Neural cell (in vitro differentiated cells): ENCODE results near the gene NFXL1.

Experiments
- EP300 ChIP-seq: fragments of 450-650 bp; conservative IDR thresholded peaks from 2 replicates; pipeline ENCODE4 v1.6.1; 2014; ENCODE audit warnings: antibody characterized with exemption, mild to moderate bottlenecking, moderate library complexity; ENCODE audit not compliant: poor library complexity, severe bottlenecking
- EZH2 ChIP-seq: fragments of 200-600, 300-800 bp; shearing (Covaris generic), sonication (generic); IDR thresholded peaks from 2 replicates; pipeline ENCODE4 v1.6.1; 2014; ENCODE audit warnings: antibody characterized with exemption, low read length, borderline replicate concordance, mild to moderate bottlenecking; ENCODE audit not compliant: insufficient read depth, poor library complexity, severe bottlenecking
- POLR2AphosphoS5 ChIP-seq: IDR thresholded peaks from 2 replicates; pipeline ENCODE4 v1.6.1; 2012
- TAF1 ChIP-seq: IDR thresholded peaks from 2 replicates; pipeline ENCODE4 v1.6.1; 2012; ENCODE audit warnings: low read depth
- TF ChIP-seq, protein P1 (sequence below): fragments of 450-650 bp; IDR thresholded peaks from 2 replicates; pipeline ENCODE4 v1.5.1; 2014; ENCODE audit warnings: antibody characterized with exemption, mild to moderate bottlenecking, moderate library complexity; ENCODE audit not compliant: poor library complexity, severe bottlenecking
- TF ChIP-seq, protein P2 (sequence below): IDR thresholded peaks from 2 replicates; pipeline ENCODE4 v1.6.1; 2012; ENCODE audit warnings: borderline replicate concordance

DNA sequence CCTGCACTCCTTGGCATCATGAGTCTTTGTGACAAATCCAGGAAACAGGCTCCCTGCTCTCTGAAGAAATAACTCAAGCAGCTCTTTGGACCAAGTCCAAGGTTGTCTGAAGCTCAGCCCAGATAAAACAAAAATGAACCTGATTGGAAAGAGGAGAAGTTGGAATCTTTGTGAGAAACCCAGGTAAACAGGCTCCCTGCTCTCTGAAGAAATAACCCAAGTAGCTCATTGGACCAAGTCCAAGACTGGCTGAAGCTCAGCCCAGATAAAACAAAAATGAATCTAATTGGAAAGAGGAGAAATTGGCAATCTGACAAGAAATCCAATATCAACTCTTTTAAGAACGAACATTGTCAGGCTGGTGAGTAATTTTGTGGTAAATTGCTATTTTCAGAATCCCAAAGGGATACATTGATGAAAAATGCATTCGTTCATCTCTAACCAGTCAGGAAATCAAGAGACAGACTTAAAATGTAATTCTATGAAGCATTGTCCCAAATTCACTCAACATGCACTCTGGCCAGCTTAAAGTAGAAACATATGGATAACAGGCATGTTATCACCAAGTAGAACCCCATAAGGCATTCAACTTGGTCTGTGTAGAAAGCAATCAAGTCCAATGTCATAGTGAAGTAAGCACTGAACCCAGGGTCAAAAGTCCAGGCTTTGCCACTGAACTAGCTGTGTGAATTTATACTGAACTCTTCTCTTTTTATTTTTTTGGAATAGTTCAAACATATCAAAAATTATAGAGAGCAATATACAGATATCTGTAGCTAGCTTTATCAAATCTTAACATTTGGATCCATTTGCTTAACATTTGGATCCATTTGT lies 16.8 kb upstream of the NFXL1 start:
- TF ChIP-seq, protein P1, sequence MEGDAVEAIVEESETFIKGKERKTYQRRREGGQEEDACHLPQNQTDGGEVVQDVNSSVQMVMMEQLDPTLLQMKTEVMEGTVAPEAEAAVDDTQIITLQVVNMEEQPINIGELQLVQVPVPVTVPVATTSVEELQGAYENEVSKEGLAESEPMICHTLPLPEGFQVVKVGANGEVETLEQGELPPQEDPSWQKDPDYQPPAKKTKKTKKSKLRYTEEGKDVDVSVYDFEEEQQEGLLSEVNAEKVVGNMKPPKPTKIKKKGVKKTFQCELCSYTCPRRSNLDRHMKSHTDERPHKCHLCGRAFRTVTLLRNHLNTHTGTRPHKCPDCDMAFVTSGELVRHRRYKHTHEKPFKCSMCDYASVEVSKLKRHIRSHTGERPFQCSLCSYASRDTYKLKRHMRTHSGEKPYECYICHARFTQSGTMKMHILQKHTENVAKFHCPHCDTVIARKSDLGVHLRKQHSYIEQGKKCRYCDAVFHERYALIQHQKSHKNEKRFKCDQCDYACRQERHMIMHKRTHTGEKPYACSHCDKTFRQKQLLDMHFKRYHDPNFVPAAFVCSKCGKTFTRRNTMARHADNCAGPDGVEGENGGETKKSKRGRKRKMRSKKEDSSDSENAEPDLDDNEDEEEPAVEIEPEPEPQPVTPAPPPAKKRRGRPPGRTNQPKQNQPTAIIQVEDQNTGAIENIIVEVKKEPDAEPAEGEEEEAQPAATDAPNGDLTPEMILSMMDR: no peak
- TF ChIP-seq EP300 (no peak), POLR2AphosphoS5 (no peak), EZH2 (no peak), TAF1 (no peak)
- TF ChIP-seq, protein P2, sequence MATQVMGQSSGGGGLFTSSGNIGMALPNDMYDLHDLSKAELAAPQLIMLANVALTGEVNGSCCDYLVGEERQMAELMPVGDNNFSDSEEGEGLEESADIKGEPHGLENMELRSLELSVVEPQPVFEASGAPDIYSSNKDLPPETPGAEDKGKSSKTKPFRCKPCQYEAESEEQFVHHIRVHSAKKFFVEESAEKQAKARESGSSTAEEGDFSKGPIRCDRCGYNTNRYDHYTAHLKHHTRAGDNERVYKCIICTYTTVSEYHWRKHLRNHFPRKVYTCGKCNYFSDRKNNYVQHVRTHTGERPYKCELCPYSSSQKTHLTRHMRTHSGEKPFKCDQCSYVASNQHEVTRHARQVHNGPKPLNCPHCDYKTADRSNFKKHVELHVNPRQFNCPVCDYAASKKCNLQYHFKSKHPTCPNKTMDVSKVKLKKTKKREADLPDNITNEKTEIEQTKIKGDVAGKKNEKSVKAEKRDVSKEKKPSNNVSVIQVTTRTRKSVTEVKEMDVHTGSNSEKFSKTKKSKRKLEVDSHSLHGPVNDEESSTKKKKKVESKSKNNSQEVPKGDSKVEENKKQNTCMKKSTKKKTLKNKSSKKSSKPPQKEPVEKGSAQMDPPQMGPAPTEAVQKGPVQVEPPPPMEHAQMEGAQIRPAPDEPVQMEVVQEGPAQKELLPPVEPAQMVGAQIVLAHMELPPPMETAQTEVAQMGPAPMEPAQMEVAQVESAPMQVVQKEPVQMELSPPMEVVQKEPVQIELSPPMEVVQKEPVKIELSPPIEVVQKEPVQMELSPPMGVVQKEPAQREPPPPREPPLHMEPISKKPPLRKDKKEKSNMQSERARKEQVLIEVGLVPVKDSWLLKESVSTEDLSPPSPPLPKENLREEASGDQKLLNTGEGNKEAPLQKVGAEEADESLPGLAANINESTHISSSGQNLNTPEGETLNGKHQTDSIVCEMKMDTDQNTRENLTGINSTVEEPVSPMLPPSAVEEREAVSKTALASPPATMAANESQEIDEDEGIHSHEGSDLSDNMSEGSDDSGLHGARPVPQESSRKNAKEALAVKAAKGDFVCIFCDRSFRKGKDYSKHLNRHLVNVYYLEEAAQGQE: no peak
